Activated CD4-positive, alpha-beta T cell treated with anti-CD3 and anti-CD28 coated beads, Interleukin-2, amount 50 U/mL, for 4 hours (primary cell): ENCODE data around the gene NR2E1.

Experiments used
- DNase-seq, 2 experiments: peaks; one replicate each; pipeline ENCODE4 v3.0.0-alpha.2; 2020

Gene NR2E1

GRCh38 chr6:108174371-108175175 is 8.8 kb downstream of the NR2E1 start:
- DNase-seq, result no peak

GRCh38 chr6:108175176-108175591 is 9.4 kb downstream of the NR2E1 start:
- no peak for DNase-seq

- DNase-seq, result no peak
These were observed 9.9 kb downstream of the NR2E1 start for GRCh38 chr6:108175592-108176279.

GRCh38 chr6:108176281-108177089 is 10.7 kb downstream of the NR2E1 start:
- DNase-seq, result no peak

- no peak for DNase-seq
These were observed 13.9 kb downstream of the NR2E1 start for GRCh38 chr6:108179741-108180140.

GRCh38 chr6:108180266-108180665 is 14.4 kb downstream of the NR2E1 start:
- DNase-seq, result no peak

- DNase-seq, result no peak
These were observed 15.0 kb downstream of the NR2E1 start for GRCh38 chr6:108180776-108181175.

- DNase-seq, result no peak
These were observed 20.4 kb downstream of the NR2E1 start for GRCh38 chr6:108186226-108186625.

GRCh38 chr6:108187519-108187918 is 21.7 kb downstream of the NR2E1 start:
- DNase-seq, result no peak

GRCh38 chr6:108193131-108193530 is 27.3 kb downstream of the NR2E1 start:
- DNase-seq, result no peak

GRCh38 chr6:108193835-108194234 is 28.0 kb downstream of the NR2E1 start:
- no peak for DNase-seq

- no peak for DNase-seq
These were observed 28.7 kb downstream of the NR2E1 start for GRCh38 chr6:108194503-108194902.

- DNase-seq, result no peak
These were observed 29.4 kb downstream of the NR2E1 start for GRCh38 chr6:108195209-108195608.

GRCh38 chr6:108198761-108199498 is 33.1 kb downstream of the NR2E1 start:
- no peak for DNase-seq

GRCh38 chr6:108200186-108200585 is 34.4 kb downstream of the NR2E1 start:
- no peak for DNase-seq

- DNase-seq, result no peak
These were observed 34.8 kb downstream of the NR2E1 start for GRCh38 chr6:108200631-108201030.

GRCh38 chr6:108203189-108204112 is 37.6 kb downstream of the NR2E1 start:
- DNase-seq, result no peak

- DNase-seq, result no peak
These were observed 41.2 kb downstream of the NR2E1 start for GRCh38 chr6:108207013-108207412.

- no peak for DNase-seq
These were observed 43.9 kb downstream of the NR2E1 start for GRCh38 chr6:108209738-108210137.

GRCh38 chr6:108210556-108210955 is 44.7 kb downstream of the NR2E1 start:
- DNase-seq, result no peak

GRCh38 chr6:108211671-108212070 is 45.8 kb downstream of the NR2E1 start:
- no peak for DNase-seq

GRCh38 chr6:108222064-108222463 is 56.2 kb downstream of the NR2E1 start:
- DNase-seq, result no peak
